Measurements from ENCODE around the gene FKBP1B.

DNA sequence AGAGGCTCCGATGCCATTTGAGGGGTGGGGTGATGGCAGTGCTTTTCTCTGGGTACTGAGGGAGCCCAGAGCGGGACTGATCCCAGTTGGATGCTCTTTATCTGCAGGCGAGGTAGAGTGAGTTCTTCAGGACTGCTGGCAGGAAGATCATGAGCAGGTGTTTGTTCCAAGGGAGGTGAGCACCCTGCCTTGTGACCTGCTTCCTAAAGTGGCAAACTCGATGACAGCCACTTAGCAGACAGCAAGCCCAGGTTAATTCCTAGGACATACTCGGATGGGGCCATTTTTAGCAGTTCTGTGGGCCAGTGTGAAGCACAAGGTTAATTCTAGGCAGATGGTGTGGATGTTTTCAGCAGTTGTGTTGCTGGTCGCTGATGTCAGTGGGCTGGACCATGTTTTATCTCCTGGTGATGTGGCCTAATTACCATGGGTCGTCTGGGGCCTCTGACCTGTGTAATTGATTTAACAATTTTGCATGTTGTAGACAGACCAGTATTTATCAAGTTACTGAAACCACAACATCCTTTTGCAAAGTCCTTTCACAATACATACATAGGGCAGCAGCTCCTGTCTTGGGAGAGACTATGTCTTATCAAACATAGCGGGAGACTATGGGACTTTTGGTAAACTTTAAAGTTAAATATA, 4.9 kb downstream of the FKBP1B start:
- TF ChIP-seq, protein P1, sequence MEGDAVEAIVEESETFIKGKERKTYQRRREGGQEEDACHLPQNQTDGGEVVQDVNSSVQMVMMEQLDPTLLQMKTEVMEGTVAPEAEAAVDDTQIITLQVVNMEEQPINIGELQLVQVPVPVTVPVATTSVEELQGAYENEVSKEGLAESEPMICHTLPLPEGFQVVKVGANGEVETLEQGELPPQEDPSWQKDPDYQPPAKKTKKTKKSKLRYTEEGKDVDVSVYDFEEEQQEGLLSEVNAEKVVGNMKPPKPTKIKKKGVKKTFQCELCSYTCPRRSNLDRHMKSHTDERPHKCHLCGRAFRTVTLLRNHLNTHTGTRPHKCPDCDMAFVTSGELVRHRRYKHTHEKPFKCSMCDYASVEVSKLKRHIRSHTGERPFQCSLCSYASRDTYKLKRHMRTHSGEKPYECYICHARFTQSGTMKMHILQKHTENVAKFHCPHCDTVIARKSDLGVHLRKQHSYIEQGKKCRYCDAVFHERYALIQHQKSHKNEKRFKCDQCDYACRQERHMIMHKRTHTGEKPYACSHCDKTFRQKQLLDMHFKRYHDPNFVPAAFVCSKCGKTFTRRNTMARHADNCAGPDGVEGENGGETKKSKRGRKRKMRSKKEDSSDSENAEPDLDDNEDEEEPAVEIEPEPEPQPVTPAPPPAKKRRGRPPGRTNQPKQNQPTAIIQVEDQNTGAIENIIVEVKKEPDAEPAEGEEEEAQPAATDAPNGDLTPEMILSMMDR (IDR thresholded peaks at IDR 0.05): no peak
- no peak for TF ChIP-seq POLR2A (IDR thresholded peaks at IDR 0.05)
